Omental fat pad (tissue), 4 donors: ENCODE measurements around the gene ETNK2. TPM values are rescaled to one million over a fixed set of nuclear protein-coding genes. Genes with fewer than 3 reads are reported as not detected.

Experiments used
- ATAC-seq: fragments of 150-250 bp; one replicate; pipeline ENCODE4 v1.9.1; 2016; ENCODE audit warnings: mild to moderate bottlenecking, moderate library complexity; ENCODE audit not compliant: low FRiP score
- DNase-seq: peaks from one replicate; pipeline ENCODE4 v3.0.0-alpha.2; 2019; ENCODE audit warnings: low spot score
- CTCF ChIP-seq, 3 donors: fragments of 450-650 bp; IDR thresholded peaks; one replicate each; pipeline ENCODE4 v1.5.1; 2016 to 2017; ENCODE audit warnings: antibody characterized with exemption in 3 of 3, mild to moderate bottlenecking in 3 of 3, moderate library complexity in 2 of 3
- total RNA-seq, 4 donors: library from RNA; depleted of rRNA; stranded (reverse); fragments of >200 nt; gene quantifications; one replicate each; pipeline ENCODE4 v1.1.0, GENCODE V29; 2016

The ETNK2 gene
- total RNA-seq, 4 donors from 2014 or later: 11.8 to 16.9 (median 13.3) TPM

- no peak for DNase-seq
Observed at GRCh38 chr1:204094856-204095634, 56.8 kb downstream of the ETNK2 start.

GRCh38 chr1:204094313-204094729 is 57.5 kb downstream of the ETNK2 start:
- TF ChIP-seq CTCF (IDR thresholded peaks at IDR 0.05): no peak
- no peak for DNase-seq
- no peak for ATAC-seq

More at GRCh38 chr1:204094856-204095634, 56.8 kb downstream of the ETNK2 start:
- ATAC-seq: no peak
- no peak for TF ChIP-seq CTCF (IDR thresholded peaks at IDR 0.05)

GRCh38 chr1:204093781-204094180 is 58.1 kb downstream of the ETNK2 start:
- TF ChIP-seq CTCF (IDR thresholded peaks at IDR 0.05): no peak
- no peak for ATAC-seq
- DNase-seq: no peak

- DNase-seq: no peak
- TF ChIP-seq CTCF (IDR thresholded peaks at IDR 0.05): no peak
- ATAC-seq: no peak
Observed at GRCh38 chr1:204093421-204093717, 58.5 kb downstream of the ETNK2 start.

- DNase-seq: no peak
Observed at GRCh38 chr1:204092632-204093420, 59.0 kb downstream of the ETNK2 start.

GRCh38 chr1:204091787-204092312 is 60.0 kb downstream of the ETNK2 start:
- ATAC-seq (no peak), DNase-seq (no peak)
- no peak for TF ChIP-seq CTCF (IDR thresholded peaks at IDR 0.05)

More at GRCh38 chr1:204092632-204093420, 59.0 kb downstream of the ETNK2 start:
- ATAC-seq: no peak
- TF ChIP-seq CTCF (IDR thresholded peaks at IDR 0.05): no peak
